ENCODE results near the gene TOX4. TPM values are rescaled to one million over a fixed set of nuclear protein-coding genes. Genes with fewer than 3 reads are reported as not detected.
A peak's percentile ranks its signal among the peaks of the same experiment; 100 is the strongest.

The TOX4 gene
- total RNA-seq, 1 donor from 2014 or later = 67.4 TPM

GRCh38 chr14:21533294-21533693 lies 56.3 kb downstream of the TOX4 start:
- H3K27me3 ChIP-seq (ENCODE audit: control insufficient read depth, insufficient read depth, low read length) = peaks cover 22% of the 10 kb centered on the region
- H3K36me3 ChIP-seq (ENCODE audit: control insufficient read depth, insufficient read depth, low read length) = no peaks in the 10 kb centered on the region

GRCh38 chr14:21534576-21534975 lies 57.6 kb downstream of the TOX4 start:
- no peak overlapping the region for H3K4me3 ChIP-seq (ENCODE audit: low read depth, low read length)
- H3K27me3 ChIP-seq (ENCODE audit: control insufficient read depth, insufficient read depth, low read length) = peaks cover 25% of the 10 kb centered on the region
- H3K36me3 ChIP-seq (ENCODE audit: control insufficient read depth, insufficient read depth, low read length) = no peaks in the 10 kb centered on the region
- no peak for DNase-seq (ENCODE audit: low read depth)
- TF ChIP-seq CTCF (IDR thresholded peaks at IDR 0.05; ENCODE audit: insufficient read depth, low read length, poor library complexity, severe bottlenecking) = no peak

More at GRCh38 chr14:21533294-21533693, 56.3 kb downstream of the TOX4 start:
- no peak for DNase-seq (ENCODE audit: low read depth)
- no peak overlapping the region for H3K4me3 ChIP-seq (ENCODE audit: low read depth, low read length)
- TF ChIP-seq CTCF (IDR thresholded peaks at IDR 0.05; ENCODE audit: insufficient read depth, low read length, poor library complexity, severe bottlenecking) = no peak

- Histone ChIP-seq H3K27me3 (ENCODE audit: control insufficient read depth, insufficient read depth, low read length) (peaks cover 25% of the 10 kb centered on the region), H3K4me3 (ENCODE audit: low read depth, low read length) (no peak overlapping the region), H3K36me3 (ENCODE audit: control insufficient read depth, insufficient read depth, low read length) (no peaks in the 10 kb centered on the region)
- DNase-seq (ENCODE audit: low read depth) = no peak
- TF ChIP-seq CTCF (IDR thresholded peaks at IDR 0.05; ENCODE audit: insufficient read depth, low read length, poor library complexity, severe bottlenecking) = no peak
Observed at GRCh38 chr14:21535545-21536417, 58.8 kb downstream of the TOX4 start.

- TF ChIP-seq CTCF (IDR thresholded peaks at IDR 0.05; ENCODE audit: insufficient read depth, low read length, poor library complexity, severe bottlenecking) = no peak
- H3K27me3 ChIP-seq (ENCODE audit: control insufficient read depth, insufficient read depth, low read length) = peaks cover 25% of the 10 kb centered on the region
- H3K36me3 ChIP-seq (ENCODE audit: control insufficient read depth, insufficient read depth, low read length) = no peaks in the 10 kb centered on the region
- DNase-seq (ENCODE audit: low read depth) = no peak
- H3K4me3 ChIP-seq (ENCODE audit: low read depth, low read length) = peak overlapping the region; percentile 22
Observed at GRCh38 chr14:21536418-21537089, 59.6 kb downstream of the TOX4 start.

GRCh38 chr14:21537090-21537424 lies 60.1 kb downstream of the TOX4 start:
- H3K36me3 ChIP-seq (ENCODE audit: control insufficient read depth, insufficient read depth, low read length) = no peaks in the 10 kb centered on the region
- no peak for DNase-seq (ENCODE audit: low read depth)
- no peak for TF ChIP-seq CTCF (IDR thresholded peaks at IDR 0.05; ENCODE audit: insufficient read depth, low read length, poor library complexity, severe bottlenecking)
- H3K27me3 ChIP-seq (ENCODE audit: control insufficient read depth, insufficient read depth, low read length) = peaks cover 25% of the 10 kb centered on the region
- H3K4me3 ChIP-seq (ENCODE audit: low read depth, low read length) = no peak overlapping the region
